Measurements from ENCODE around the gene SLC38A2. TPM values are rescaled to one million over a fixed set of nuclear protein-coding genes. Genes with fewer than 3 reads are reported as not detected.

The SLC38A2 gene
- total RNA-seq, 1 experiment from 2014 or later: 341 TPM

GRCh38 chr12:46359667-46360280 is 12.8 kb downstream of the SLC38A2 start:
- ChIA-PET CTCF (no interaction called here), POLR2A (no interaction called here)
- TF ChIP-seq POLR2AphosphoS5 (IDR thresholded peaks at IDR 0.05; ENCODE audit: low read depth, low read length): 0 out of 2 replicates have a peak, but pooled peaks have one; percentile 26
- TF ChIP-seq CTCF (IDR thresholded peaks at IDR 0.05): no peak
- intact Hi-C loops (cut with micrococcal nuclease; ENCODE audit: unreplicated experiment): loop anchor here (10.0 kb wide), 1 partner anchor 95 kb away; the partner anchor contains the start of gene SLC38A1
- no TSS peak for BruUV-seq (replicated peaks)
- Histone ChIP-seq H3K27me3 (ENCODE audit: control insufficient read depth, insufficient read depth, low read length) (no peaks in the 10 kb centered on the region), H3K4me1 (ENCODE audit: control insufficient read depth, insufficient read depth, low read length) (peaks cover 72% of the 10 kb centered on the region), H3K4me3 (ENCODE audit: low read depth in 2 of 2, low read length in 2 of 2) (no peak overlapping the region), H3K27ac (ENCODE audit: low read length) (peak overlapping the region; percentile 36; the same call in 1 of the 2 replicates), H3K36me3 (ENCODE audit: control insufficient read depth, insufficient read depth, low read length) (peaks cover 57% of the 10 kb centered on the region), H3K9me3 (ENCODE audit: control insufficient read depth, insufficient read depth, low read depth, low read length) (no peaks in the 10 kb centered on the region)
- no peak for DNase-seq (ENCODE audit: low read depth, low spot score)
- ATAC-seq: no peak
- in situ Hi-C loops (cut with HindIII; ENCODE audit: low pct_unique_long_range_greater_than_20kb, low sequenced_read_pairs): no loop called here

DNA sequence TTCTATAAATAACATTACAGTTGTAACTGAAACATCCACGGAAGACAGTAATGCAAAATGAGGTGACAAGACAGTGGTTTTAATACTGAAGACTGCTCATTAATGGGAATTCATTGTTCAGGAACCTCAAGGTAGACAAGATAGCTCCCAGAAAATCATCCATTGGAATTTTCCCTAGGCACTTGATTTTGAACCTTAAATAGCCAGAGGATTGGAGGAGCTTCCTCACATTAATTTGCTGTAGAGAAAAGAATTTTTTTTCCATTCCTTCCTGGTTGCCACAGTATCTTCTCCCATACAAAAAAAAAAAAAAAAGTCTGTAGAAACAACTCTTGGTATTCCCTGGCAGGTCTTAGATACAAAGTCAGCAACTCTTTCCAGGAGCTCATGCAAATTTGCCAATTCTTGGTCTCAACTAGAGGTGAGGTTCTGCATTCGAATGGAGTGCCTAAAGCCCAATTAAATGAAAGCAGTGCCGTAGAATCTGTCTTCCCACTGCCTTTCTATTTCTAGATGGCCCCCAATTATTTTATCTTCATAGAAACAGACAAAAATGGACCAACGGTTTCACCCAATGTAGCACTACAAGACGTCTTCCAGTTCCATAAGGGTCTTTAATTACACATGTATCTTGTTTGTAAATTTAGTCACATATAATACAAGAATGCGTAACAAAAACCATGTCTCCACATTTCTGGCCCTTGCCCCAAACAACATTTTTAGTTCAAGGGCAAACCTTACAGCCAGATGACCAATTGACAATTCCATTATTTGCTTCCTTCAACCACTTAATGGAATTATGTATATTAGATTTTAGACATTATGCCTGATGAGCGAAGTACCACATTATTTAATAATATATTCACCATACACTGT is 13.5 kb downstream of the SLC38A2 start:
- no peaks in the 10 kb centered on the region for H3K27me3 ChIP-seq (ENCODE audit: control insufficient read depth, insufficient read depth, low read length)
- DNase-seq (ENCODE audit: low read depth, low spot score) (no peak), ATAC-seq (no peak)
- TF ChIP-seq TCF7L2 (IDR thresholded peaks at IDR 0.05; ENCODE audit: low read depth, low read length) (no peak), CTCF (IDR thresholded peaks at IDR 0.05) (no peak), POLR2AphosphoS5 (IDR thresholded peaks at IDR 0.05; ENCODE audit: low read depth, low read length) (peak; percentile 79; the same call in 1 of the 2 replicates), SIN3A (IDR thresholded peaks at IDR 0.05; ENCODE audit: borderline replicate concordance, insufficient read depth, low read depth, low read length) (no peak)
- TF ChIP-seq, protein P1, sequence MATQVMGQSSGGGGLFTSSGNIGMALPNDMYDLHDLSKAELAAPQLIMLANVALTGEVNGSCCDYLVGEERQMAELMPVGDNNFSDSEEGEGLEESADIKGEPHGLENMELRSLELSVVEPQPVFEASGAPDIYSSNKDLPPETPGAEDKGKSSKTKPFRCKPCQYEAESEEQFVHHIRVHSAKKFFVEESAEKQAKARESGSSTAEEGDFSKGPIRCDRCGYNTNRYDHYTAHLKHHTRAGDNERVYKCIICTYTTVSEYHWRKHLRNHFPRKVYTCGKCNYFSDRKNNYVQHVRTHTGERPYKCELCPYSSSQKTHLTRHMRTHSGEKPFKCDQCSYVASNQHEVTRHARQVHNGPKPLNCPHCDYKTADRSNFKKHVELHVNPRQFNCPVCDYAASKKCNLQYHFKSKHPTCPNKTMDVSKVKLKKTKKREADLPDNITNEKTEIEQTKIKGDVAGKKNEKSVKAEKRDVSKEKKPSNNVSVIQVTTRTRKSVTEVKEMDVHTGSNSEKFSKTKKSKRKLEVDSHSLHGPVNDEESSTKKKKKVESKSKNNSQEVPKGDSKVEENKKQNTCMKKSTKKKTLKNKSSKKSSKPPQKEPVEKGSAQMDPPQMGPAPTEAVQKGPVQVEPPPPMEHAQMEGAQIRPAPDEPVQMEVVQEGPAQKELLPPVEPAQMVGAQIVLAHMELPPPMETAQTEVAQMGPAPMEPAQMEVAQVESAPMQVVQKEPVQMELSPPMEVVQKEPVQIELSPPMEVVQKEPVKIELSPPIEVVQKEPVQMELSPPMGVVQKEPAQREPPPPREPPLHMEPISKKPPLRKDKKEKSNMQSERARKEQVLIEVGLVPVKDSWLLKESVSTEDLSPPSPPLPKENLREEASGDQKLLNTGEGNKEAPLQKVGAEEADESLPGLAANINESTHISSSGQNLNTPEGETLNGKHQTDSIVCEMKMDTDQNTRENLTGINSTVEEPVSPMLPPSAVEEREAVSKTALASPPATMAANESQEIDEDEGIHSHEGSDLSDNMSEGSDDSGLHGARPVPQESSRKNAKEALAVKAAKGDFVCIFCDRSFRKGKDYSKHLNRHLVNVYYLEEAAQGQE (IDR thresholded peaks at IDR 0.05; ENCODE audit: insufficient read depth in 1 of 2, low read depth in 2 of 2, low read length in 1 of 2): no peak
- ChIA-PET POLR2A (interaction anchor here (0.6 to 0.7 kb wide), 2 partner anchors 76 to 362 kb away, joined by 4 to 14 read pairs; no protein-coding TSS in a partner anchor), CTCF (no interaction called here)
- H3K4me3 ChIP-seq (ENCODE audit: low read depth in 2 of 2, low read length in 2 of 2): no peak overlapping the region
- H3K27ac ChIP-seq (ENCODE audit: low read length): no peak overlapping the region; the same call in 1 of the 2 replicates
- no peaks in the 10 kb centered on the region for H3K9me3 ChIP-seq (ENCODE audit: control insufficient read depth, insufficient read depth, low read depth, low read length)
- in situ Hi-C loops (cut with HindIII; ENCODE audit: low pct_unique_long_range_greater_than_20kb, low sequenced_read_pairs) (no loop called here), intact Hi-C loops (cut with micrococcal nuclease; ENCODE audit: unreplicated experiment) (no loop called here)
- TSS peak; percentile 59 for BruUV-seq (replicated peaks)
- peaks cover 49% of the 10 kb centered on the region for H3K36me3 ChIP-seq (ENCODE audit: control insufficient read depth, insufficient read depth, low read length)
- peaks cover 67% of the 10 kb centered on the region for H3K4me1 ChIP-seq (ENCODE audit: control insufficient read depth, insufficient read depth, low read length)
